H1 (cell line): Measurements from ENCODE around the gene IGFALS. TPM values are rescaled to one million over a fixed set of nuclear protein-coding genes. Genes with fewer than 3 reads are reported as not detected.

Experiments
- CBX8 ChIP-seq: fragments of 300-800, 300-1000 bp; sonication (generic); IDR thresholded peaks from 2 replicates; pipeline ENCODE4 v1.7.1; 2016; ENCODE audit warnings: low read depth, low read length, borderline replicate concordance
- GTF2F1 ChIP-seq: IDR thresholded peaks from 2 replicates; pipeline ENCODE4 v1.6.1; 2012; ENCODE audit warnings: low read depth, low read length, improper control_type of control experiment, borderline replicate concordance
- TBP ChIP-seq: IDR thresholded peaks from 2 replicates; pipeline ENCODE4 v1.6.1; 2011; ENCODE audit warnings: low read depth, low read length, improper control_type of control experiment
- TEAD4 ChIP-seq: IDR thresholded peaks from 2 replicates; pipeline ENCODE4 v1.6.1; 2012; ENCODE audit warnings: low read depth, low read length, inconsistent platforms, mixed read lengths
- polyA plus RNA-seq, 7 experiments: library from polyadenylated mRNA; depleted of rRNA in 3 of 7; stranded (reverse) in 5 of 7; unstranded in 2 of 7; fragments of >200 nt in 5 of 7; fragments of 200-250 nt in 2 of 7; gene quantifications; 1 replicate in 5 of 7; 2 replicates in 1 of 7; 4 replicates in 1 of 7; pipeline versions ENCODE4 v1.2.1 to v1.2.3, GENCODE V29; 2011 to 2013; ENCODE audit warnings: missing spikeins in 2 of 7, mixed read lengths in 2 of 7
- total RNA-seq: library from RNA; stranded (reverse); fragmentation: NEBNext Ultra II Directional; extraction: Animal tissue kit (Norgen Biotek cat#: 25700); gene quantifications from 2 replicates; pipeline ENCODE4 v1.2.1, GENCODE V29; 2021

The IGFALS gene
- total and polyA plus RNA-seq, 2 of the 8 experiments (the other 6 are each of a cell fraction or from before 2014, with no cell fraction given), result not detected

GRCh38 chr16:1780677-1781072 lies 12.8 kb downstream of the IGFALS start (continued):
- TF ChIP-seq GTF2F1 (no peak), TBP (no peak), TEAD4 (no peak), CBX8 (no peak)
